T-cell (primary cell): ENCODE measurements around the gene CDH18. TPM values are rescaled to one million over a fixed set of nuclear protein-coding genes. Genes with fewer than 3 reads are reported as not detected.

Source experiments
- ATAC-seq, 4 experiments: fragments of 200-7000 bp in 3 of 4; fragments of 150-1000 bp in 1 of 4; cut with Tn5 transposase; replicated peaks in 1 of 4; 1 replicate in 3 of 4; 2 replicates in 1 of 4; pipeline ENCODE4 v1.10.0; 2021; ENCODE audit warnings: moderate library complexity in 3 of 4, mild to moderate bottlenecking in 2 of 4, moderate number of reproducible peaks in 1 of 4
- CTCF ChIA-PET, 2 donors: fragments of 300-600 bp; sonication (Branson Sonifier 250); formaldehyde crosslinking; loops; one replicate each; lab custom pipeline; 2022; ENCODE audit warnings: antibody characterized with exemption in 2 of 2; lab: Charles Lee
- POLR2A ChIA-PET, 2 donors: fragments of 300-600 bp; sonication (Branson Sonifier 250); formaldehyde crosslinking; loops; one replicate each; lab custom pipeline; 2022; ENCODE audit warnings: antibody characterized with exemption in 2 of 2; lab: Charles Lee
- DNase-seq, 35 experiments: peaks; one replicate each; pipeline versions ENCODE4 v3.0.0 to v3.0.0-alpha.2; 2013 to 2023
- H3K27ac ChIP-seq: one replicate; pipeline ENCODE4 v1.5.1; 2013; ENCODE audit warnings: low read length
- H3K27me3 ChIP-seq, 2 experiments: replicated peaks in 1 of 2; 1 replicate in 1 of 2; 2 replicates in 1 of 2; pipeline versions ENCODE4 v1.6.1 to v1.7.0; 2013; ENCODE audit warnings: low read length in 1 of 2, mixed read lengths in 1 of 2; ENCODE audit not compliant: control insufficient read depth in 2 of 2, insufficient read depth in 2 of 2; ENCODE audit errors: extremely low read depth in 1 of 2
- H3K36me3 ChIP-seq, 2 donors: 1 replicate in 1 of 2; 2 replicates in 1 of 2; pipeline versions ENCODE4 v1.6.1 to v1.7.0; 2013; ENCODE audit warnings: low read length in 1 of 2; ENCODE audit not compliant: control insufficient read depth in 2 of 2, insufficient read depth in 1 of 2; ENCODE audit errors: extremely low read depth in 1 of 2
- H3K4me1 ChIP-seq, 2 experiments: 1 replicate in 1 of 2; 2 replicates in 1 of 2; pipeline versions ENCODE4 v1.6.1 to v1.7.0; 2013; ENCODE audit warnings: low read length in 2 of 2, mixed read lengths in 1 of 2; ENCODE audit not compliant: insufficient read depth in 2 of 2, control insufficient read depth in 1 of 2; ENCODE audit errors: extremely low read depth in 1 of 2
- H3K4me3 ChIP-seq, 2 donors: 1 replicate in 1 of 2; 2 replicates in 1 of 2; pipeline versions ENCODE4 v1.5.1 to v1.7.0; 2013; ENCODE audit warnings: mild to moderate bottlenecking in 2 of 2, low read length in 1 of 2, moderate library complexity in 1 of 2; ENCODE audit not compliant: control insufficient read depth in 1 of 2; ENCODE audit errors: extremely low read depth in 1 of 2
- H3K9me3 ChIP-seq: 2 replicates; pipeline ENCODE4 v1.7.0; 2013
- H3K27ac Mint-ChIP-seq, 2 donors: one replicate each; pipeline ENCODE4 v1.8.0; 2020 to 2021; ENCODE audit warnings: mild to moderate bottlenecking in 2 of 2, mixed read lengths in 2 of 2
- H3K27me3 Mint-ChIP-seq, 2 donors: one replicate each; pipeline ENCODE4 v1.8.0; 2021 to 2022; ENCODE audit warnings: mixed read lengths in 2 of 2
- H3K36me3 Mint-ChIP-seq: one replicate; pipeline ENCODE4 v1.8.0; 2021; ENCODE audit warnings: mixed read lengths
- H3K4me1 Mint-ChIP-seq, 3 donors: one replicate each; pipeline ENCODE4 v1.8.0; 2020 to 2022; ENCODE audit warnings: mixed read lengths in 3 of 3, mild to moderate bottlenecking in 1 of 3
- H3K4me3 Mint-ChIP-seq, 3 donors: one replicate each; pipeline ENCODE4 v1.8.0; 2020 to 2022; ENCODE audit warnings: mild to moderate bottlenecking in 3 of 3, mixed read lengths in 3 of 3, moderate library complexity in 3 of 3
- H3K9me3 Mint-ChIP-seq, 3 donors: one replicate each; pipeline ENCODE4 v1.8.0; 2020 to 2022; ENCODE audit warnings: mixed read lengths in 3 of 3
- WGBS: methylation state at CpG from one replicate; pipeline ENCODE4 v1.1.5; 2013; ENCODE audit warnings: missing lambda C conversion rate; ENCODE audit not compliant: insufficient coverage; 5-methylcytosine and 5-hydroxymethylcytosine counted together
- total RNA-seq, 35 experiments: library from RNA in 6 of 35; stranded (reverse) in 6 of 35; fragments of 120-200 nt in 1 of 35; gene quantifications; one replicate each; pipeline versions ENCODE4 v1.2.1 to v1.2.4 and lab custom pipeline; 2013 to 2026

Gene CDH18
- total RNA-seq, 5 donors from 2014 or later (not counting 1 experiment from before 2014, with no cell fraction given) = not detected

DNA sequence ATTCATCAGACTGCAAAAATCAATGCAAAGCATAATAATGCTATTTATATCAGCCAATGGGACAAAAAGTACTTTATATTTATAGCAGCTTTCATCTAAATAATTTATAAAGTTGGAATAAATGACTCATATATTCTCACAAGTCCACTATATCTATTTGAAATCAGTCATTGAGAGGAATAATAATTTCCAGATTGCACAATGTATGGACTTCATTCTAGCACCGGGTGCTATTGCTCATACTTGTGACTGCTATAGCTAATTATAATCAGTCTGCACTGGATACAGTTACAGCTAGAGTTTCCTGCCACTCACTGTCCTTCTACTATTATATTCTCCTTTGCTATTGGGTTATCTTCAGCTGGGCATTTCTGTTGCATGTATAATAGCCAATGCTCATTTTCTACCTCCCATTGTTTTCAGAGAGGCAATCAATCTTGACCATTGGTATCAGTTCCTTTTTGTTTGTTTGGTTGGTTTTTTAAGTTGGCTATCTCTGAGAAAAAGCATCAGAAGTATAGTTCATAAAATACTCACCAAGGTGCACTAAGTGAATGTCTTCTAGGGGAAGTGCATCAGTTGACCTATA is 1.9 kb downstream of the CDH18 start:
- no peak overlapping the region for H3K27ac ChIP-seq
- ChIA-PET POLR2A (no interaction called here), CTCF (no interaction called here)
- H3K27me3 ChIP-seq = no peaks in the 10 kb centered on the region
- H3K4me1 Mint-ChIP-seq = no peaks in the 10 kb centered on the region
- H3K27ac Mint-ChIP-seq = no peak overlapping the region
- ATAC-seq (no peak), DNase-seq (no peak)
- H3K27me3 Mint-ChIP-seq = no peaks in the 10 kb centered on the region
- 100% methylated on average over 1 of the region's 1 CpG for WGBS
- H3K36me3 Mint-ChIP-seq = no peaks in the 10 kb centered on the region
- peaks cover 5 to 19% (median 7%) of the 10 kb centered on the region in 3 donors for H3K9me3 Mint-ChIP-seq
- no peak overlapping the region for H3K4me3 ChIP-seq
- no peak overlapping the region for H3K4me3 Mint-ChIP-seq
- H3K4me1 ChIP-seq = no peaks in the 10 kb centered on the region
- H3K9me3 ChIP-seq = no peaks in the 10 kb centered on the region
- no peaks in the 10 kb centered on the region for H3K36me3 ChIP-seq

DNA sequence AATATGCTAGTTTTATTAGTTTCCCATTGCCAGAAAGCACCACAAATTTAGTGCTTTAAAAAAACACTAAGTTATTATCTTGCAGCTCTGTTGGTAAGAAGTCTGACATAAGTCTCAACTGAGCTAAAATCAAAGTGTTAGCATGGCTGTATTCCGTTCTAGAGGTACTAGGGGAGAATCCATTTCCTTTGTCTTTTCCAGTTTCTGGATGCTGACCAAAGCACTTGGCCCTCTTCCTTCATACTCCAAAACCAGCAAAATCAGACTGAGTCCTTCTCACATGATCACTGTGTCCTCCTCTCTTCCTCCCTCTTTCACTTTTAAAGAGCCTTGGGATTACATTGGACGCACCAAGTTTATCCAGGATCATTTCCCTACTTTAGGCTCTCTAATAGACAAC is 9.5 kb downstream of the CDH18 start:
- ChIA-PET POLR2A (no interaction called here), CTCF (no interaction called here)
- Histone ChIP-seq H3K27me3 (no peaks in the 10 kb centered on the region), H3K4me3 (no peak overlapping the region), H3K9me3 (no peaks in the 10 kb centered on the region), H3K36me3 (no peaks in the 10 kb centered on the region), H3K4me1 (no peaks in the 10 kb centered on the region), H3K27ac (no peak overlapping the region)
- 83% methylated on average over 2 of the region's 2 CpGs for WGBS
- no peaks in the 10 kb centered on the region for H3K36me3 Mint-ChIP-seq
- H3K4me1 Mint-ChIP-seq = no peaks in the 10 kb centered on the region
- no peak overlapping the region for H3K27ac Mint-ChIP-seq
- H3K9me3 Mint-ChIP-seq = peaks cover 16 to 32% (median 24%) of the 10 kb centered on the region in 3 donors
- no peak for ATAC-seq
- H3K27me3 Mint-ChIP-seq = no peaks in the 10 kb centered on the region
- DNase-seq = no peak
- no peak overlapping the region for H3K4me3 Mint-ChIP-seq

DNA sequence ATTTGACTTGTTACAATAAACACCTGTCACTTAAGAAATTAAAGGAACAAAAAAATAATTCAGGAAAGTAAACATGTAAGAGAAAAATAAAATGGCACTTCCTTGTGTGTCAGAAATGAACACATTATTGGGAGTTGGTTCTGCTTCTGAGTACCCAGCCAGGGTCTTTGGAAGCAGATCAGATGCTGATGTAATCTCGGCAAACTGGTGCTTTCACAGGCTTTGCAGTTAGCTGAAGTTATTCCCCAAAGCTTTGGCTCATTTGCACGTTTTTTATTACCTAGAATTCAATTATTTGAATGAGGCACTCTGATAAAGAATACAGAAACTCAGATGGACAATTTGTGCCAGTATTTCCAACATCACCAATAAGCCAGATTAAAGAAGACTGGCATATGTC is 10.9 kb downstream of the CDH18 start:
- no peak for ATAC-seq
- WGBS = 20% methylated on average over 1 of the region's 2 CpGs
- DNase-seq = no peak
- H3K27ac ChIP-seq = no peak overlapping the region
- H3K36me3 ChIP-seq = no peaks in the 10 kb centered on the region
- H3K9me3 ChIP-seq = no peaks in the 10 kb centered on the region
- H3K27me3 ChIP-seq = no peaks in the 10 kb centered on the region
- Mint-ChIP-seq H3K27me3 (no peaks in the 10 kb centered on the region), H3K4me3 (no peak overlapping the region), H3K27ac (no peak overlapping the region), H3K4me1 (no peaks in the 10 kb centered on the region), H3K36me3 (no peaks in the 10 kb centered on the region), H3K9me3 (peaks cover 19 to 35% (median 24%) of the 10 kb centered on the region in 3 donors)
- CTCF ChIA-PET = no interaction called here
- no peak overlapping the region for H3K4me3 ChIP-seq
- POLR2A ChIA-PET = no interaction called here
- H3K4me1 ChIP-seq = no peaks in the 10 kb centered on the region

DNA sequence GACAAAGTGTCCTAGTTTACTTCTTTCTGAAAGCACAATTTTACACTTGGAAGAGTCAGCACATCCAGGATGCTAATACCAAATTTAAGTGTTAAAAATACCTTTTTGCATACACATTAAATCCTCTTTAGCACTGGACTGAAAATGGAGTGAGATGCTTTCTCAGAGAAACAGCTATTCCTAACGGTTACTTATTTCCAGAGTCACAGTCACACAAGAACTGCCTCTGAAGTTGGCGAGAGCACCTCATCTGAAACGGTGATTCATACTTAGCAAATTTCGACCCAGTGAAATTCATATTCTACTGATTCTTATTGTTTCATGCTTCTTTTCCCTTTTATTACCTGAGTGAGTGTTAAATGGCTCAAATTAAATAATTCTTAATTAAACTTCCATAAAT is 12.2 kb downstream of the CDH18 start:
- no peak overlapping the region for H3K27ac ChIP-seq
- ChIA-PET CTCF (no interaction called here), POLR2A (no interaction called here)
- Mint-ChIP-seq H3K27me3 (no peaks in the 10 kb centered on the region), H3K27ac (no peak overlapping the region), H3K36me3 (no peaks in the 10 kb centered on the region), H3K9me3 (peaks cover 20 to 31% (median 22%) of the 10 kb centered on the region in 3 donors), H3K4me3 (no peak overlapping the region), H3K4me1 (no peaks in the 10 kb centered on the region)
- ATAC-seq (no peak), DNase-seq (no peak)
- no peaks in the 10 kb centered on the region for H3K36me3 ChIP-seq
- no peaks in the 10 kb centered on the region for H3K27me3 ChIP-seq
- WGBS = no CpG with 5 or more reads among the region's 4 CpGs
- H3K4me1 ChIP-seq = no peaks in the 10 kb centered on the region
- no peaks in the 10 kb centered on the region for H3K9me3 ChIP-seq
- no peak overlapping the region for H3K4me3 ChIP-seq

DNA sequence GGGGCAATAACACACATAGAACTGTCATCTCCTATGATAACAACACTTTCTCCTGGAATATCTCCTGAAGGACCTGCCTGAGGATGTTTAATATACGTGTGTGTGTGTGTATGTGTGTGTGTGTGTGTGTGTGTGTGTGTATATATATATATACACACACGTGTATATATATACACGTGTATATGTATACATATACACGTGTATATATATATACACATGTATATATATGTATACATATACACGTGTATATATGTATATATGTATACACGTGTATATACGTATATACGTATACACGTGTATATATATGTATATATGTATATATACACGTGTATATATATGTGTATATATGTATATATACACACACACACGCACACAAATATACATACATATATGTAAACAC is 27.5 kb downstream of the CDH18 start:
- Mint-ChIP-seq H3K4me1 (no peaks in the 10 kb centered on the region), H3K36me3 (no peaks in the 10 kb centered on the region), H3K9me3 (peaks cover 2 to 15% (median 10%) of the 10 kb centered on the region in 3 donors), H3K27ac (no peak overlapping the region), H3K4me3 (no peak overlapping the region), H3K27me3 (no peaks in the 10 kb centered on the region)
- Histone ChIP-seq H3K4me3 (no peak overlapping the region), H3K27ac (no peak overlapping the region), H3K27me3 (no peaks in the 10 kb centered on the region), H3K4me1 (no peaks in the 10 kb centered on the region), H3K36me3 (no peaks in the 10 kb centered on the region), H3K9me3 (no peaks in the 10 kb centered on the region)
- DNase-seq (no peak), ATAC-seq (no peak)
- no CpG with 5 or more reads among the region's 11 CpGs for WGBS
- POLR2A ChIA-PET = interaction anchor here in 1 of 2 donors (0.5 kb wide), 1 partner anchor 35 kb away, joined by 4 read pairs; no protein-coding TSS in a partner anchor
- CTCF ChIA-PET = no interaction called here

DNA sequence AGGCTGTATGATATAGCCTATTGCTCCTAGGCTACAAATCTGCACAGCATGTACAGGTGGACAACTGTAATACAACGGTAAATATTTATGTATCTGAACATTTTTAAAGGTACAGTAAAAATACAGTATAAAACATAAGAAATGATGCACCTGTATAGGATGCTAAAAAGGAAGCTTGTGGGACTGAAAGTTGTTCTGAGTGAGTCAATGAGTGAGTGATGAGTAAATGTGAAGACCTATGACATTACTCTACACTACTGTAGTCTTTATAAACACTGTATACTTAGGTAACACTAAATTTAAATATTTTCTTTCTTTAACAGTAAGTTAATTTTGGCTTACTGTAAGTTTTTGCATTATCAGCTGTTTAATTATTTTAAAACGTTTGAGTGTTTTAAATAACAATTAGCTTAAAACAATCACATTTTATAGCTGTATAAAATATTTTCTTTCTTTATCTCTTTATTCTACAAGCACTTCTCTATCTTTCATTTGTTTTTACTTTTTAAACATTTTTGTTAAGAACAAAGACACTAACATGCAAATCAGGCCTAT is 28.1 kb downstream of the CDH18 start:
- H3K27ac Mint-ChIP-seq = no peak overlapping the region
- POLR2A ChIA-PET = interaction anchor here in 1 of 2 donors (0.5 kb wide), 1 partner anchor 35 kb away, joined by 4 read pairs; no protein-coding TSS in a partner anchor
- H3K27me3 Mint-ChIP-seq = no peaks in the 10 kb centered on the region

More for the DNA sequence above, 28.1 kb downstream of the CDH18 start:
- CTCF ChIA-PET = no interaction called here
- H3K36me3 Mint-ChIP-seq = no peaks in the 10 kb centered on the region
- no peak for DNase-seq
- H3K27me3 ChIP-seq = no peaks in the 10 kb centered on the region
- no peak for ATAC-seq
- no peak overlapping the region for H3K4me3 Mint-ChIP-seq
- no peak overlapping the region for H3K27ac ChIP-seq
- H3K4me1 Mint-ChIP-seq = no peaks in the 10 kb centered on the region
- no peaks in the 10 kb centered on the region for H3K9me3 ChIP-seq
- no peaks in the 10 kb centered on the region for H3K4me1 ChIP-seq
- WGBS = no CpG with 5 or more reads among the region's 2 CpGs
- peaks cover 3 to 15% (median 10%) of the 10 kb centered on the region in 3 donors for H3K9me3 Mint-ChIP-seq
- H3K4me3 ChIP-seq = no peak overlapping the region
- no peaks in the 10 kb centered on the region for H3K36me3 ChIP-seq
